Thoracic aorta (tissue), 2 donors: ENCODE measurements around the gene PFKL. TPM values are rescaled to one million over a fixed set of nuclear protein-coding genes. Genes with fewer than 3 reads are reported as not detected.

Experiments
- ATAC-seq: fragments of 150-250 bp; one replicate; pipeline ENCODE4 v1.8.0; 2017; ENCODE audit warnings: low read depth; ENCODE audit not compliant: insufficient number of reproducible peaks, low FRiP score
- DNase-seq: peaks from one replicate; pipeline ENCODE4 v3.0.0-alpha.2; 2020; ENCODE audit warnings: low spot score
- H3K27ac ChIP-seq, 2 donors: fragments of 200-600 bp; sonication (generic); 1 replicate in 1 of 2; 2 replicates in 1 of 2; pipeline ENCODE4 v1.5.1; 2016; ENCODE audit warnings: mild to moderate bottlenecking in 2 of 2, moderate library complexity in 2 of 2
- H3K27me3 ChIP-seq: fragments of 200-600 bp; sonication (generic); replicated peaks from 2 replicates; pipeline ENCODE4 v1.6.0; 2016; ENCODE audit warnings: mild to moderate bottlenecking; ENCODE audit not compliant: insufficient read depth
- H3K36me3 ChIP-seq: fragments of 200-600 bp; sonication (generic); one replicate; pipeline ENCODE4 v1.5.1; 2016
- H3K4me1 ChIP-seq, 2 donors: fragments of 200-600 bp; sonication (generic); 1 replicate in 1 of 2; 2 replicates in 1 of 2; pipeline versions ENCODE4 v1.5.1 to v1.6.0; 2016; ENCODE audit warnings: low read depth in 2 of 2, mild to moderate bottlenecking in 1 of 2; ENCODE audit not compliant: control insufficient read depth in 1 of 2
- H3K4me3 ChIP-seq: fragments of 200-600 bp; sonication (generic); 2 replicates; pipeline ENCODE4 v1.5.1; 2016; ENCODE audit warnings: mild to moderate bottlenecking
- H3K9me3 ChIP-seq: fragments of 200-600 bp; sonication (generic); 2 replicates; pipeline ENCODE4 v1.5.1; 2016
- total RNA-seq, 2 donors: library from RNA; depleted of rRNA; stranded (reverse); fragments of >200 nt; gene quantifications; one replicate each; pipeline versions ENCODE4 v1.1.0 to v1.2.3, GENCODE V29; 2016
- TF ChIP-seq, protein P1 (sequence below): fragments of 200-600 bp; sonication (generic); IDR thresholded peaks from one replicate; pipeline ENCODE4 v1.5.1; 2019; ENCODE audit warnings: antibody characterized with exemption

Gene PFKL
- total RNA-seq, 2 donors from 2014 or later, result 91.0 to 119 TPM

- H3K27ac ChIP-seq, result no peak overlapping the region
- no peak overlapping the region for H3K4me3 ChIP-seq
- ATAC-seq, result no peak
- no peaks in the 10 kb centered on the region for H3K27me3 ChIP-seq
- no peaks in the 10 kb centered on the region for H3K4me1 ChIP-seq
- TF ChIP-seq, protein P1, sequence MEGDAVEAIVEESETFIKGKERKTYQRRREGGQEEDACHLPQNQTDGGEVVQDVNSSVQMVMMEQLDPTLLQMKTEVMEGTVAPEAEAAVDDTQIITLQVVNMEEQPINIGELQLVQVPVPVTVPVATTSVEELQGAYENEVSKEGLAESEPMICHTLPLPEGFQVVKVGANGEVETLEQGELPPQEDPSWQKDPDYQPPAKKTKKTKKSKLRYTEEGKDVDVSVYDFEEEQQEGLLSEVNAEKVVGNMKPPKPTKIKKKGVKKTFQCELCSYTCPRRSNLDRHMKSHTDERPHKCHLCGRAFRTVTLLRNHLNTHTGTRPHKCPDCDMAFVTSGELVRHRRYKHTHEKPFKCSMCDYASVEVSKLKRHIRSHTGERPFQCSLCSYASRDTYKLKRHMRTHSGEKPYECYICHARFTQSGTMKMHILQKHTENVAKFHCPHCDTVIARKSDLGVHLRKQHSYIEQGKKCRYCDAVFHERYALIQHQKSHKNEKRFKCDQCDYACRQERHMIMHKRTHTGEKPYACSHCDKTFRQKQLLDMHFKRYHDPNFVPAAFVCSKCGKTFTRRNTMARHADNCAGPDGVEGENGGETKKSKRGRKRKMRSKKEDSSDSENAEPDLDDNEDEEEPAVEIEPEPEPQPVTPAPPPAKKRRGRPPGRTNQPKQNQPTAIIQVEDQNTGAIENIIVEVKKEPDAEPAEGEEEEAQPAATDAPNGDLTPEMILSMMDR, result no peak
- H3K9me3 ChIP-seq, result no peaks in the 10 kb centered on the region
- DNase-seq, result no peak
- no peaks in the 10 kb centered on the region for H3K36me3 ChIP-seq
Measured at GRCh38 chr21:44271558-44272283, 28.1 kb upstream of the PFKL start.

- H3K36me3 ChIP-seq, result no peaks in the 10 kb centered on the region
- H3K27ac ChIP-seq, result no peak overlapping the region
- H3K9me3 ChIP-seq, result no peaks in the 10 kb centered on the region
- H3K4me1 ChIP-seq, result no peaks in the 10 kb centered on the region
- no peak for DNase-seq
- no peak overlapping the region for H3K4me3 ChIP-seq
- no peaks in the 10 kb centered on the region for H3K27me3 ChIP-seq
- no peak for ATAC-seq
- TF ChIP-seq, protein P1, result no peak
Measured at GRCh38 chr21:44272284-44272858, 27.5 kb upstream of the PFKL start.

GRCh38 chr21:44273046-44273445, 26.8 kb upstream of the PFKL start:
- TF ChIP-seq, protein P1, result no peak
- Histone ChIP-seq H3K9me3 (no peaks in the 10 kb centered on the region), H3K4me3 (no peak overlapping the region), H3K27ac (no peak overlapping the region), H3K4me1 (no peaks in the 10 kb centered on the region), H3K36me3 (no peaks in the 10 kb centered on the region), H3K27me3 (no peaks in the 10 kb centered on the region)
- no peak for DNase-seq
- ATAC-seq, result no peak

DNA sequence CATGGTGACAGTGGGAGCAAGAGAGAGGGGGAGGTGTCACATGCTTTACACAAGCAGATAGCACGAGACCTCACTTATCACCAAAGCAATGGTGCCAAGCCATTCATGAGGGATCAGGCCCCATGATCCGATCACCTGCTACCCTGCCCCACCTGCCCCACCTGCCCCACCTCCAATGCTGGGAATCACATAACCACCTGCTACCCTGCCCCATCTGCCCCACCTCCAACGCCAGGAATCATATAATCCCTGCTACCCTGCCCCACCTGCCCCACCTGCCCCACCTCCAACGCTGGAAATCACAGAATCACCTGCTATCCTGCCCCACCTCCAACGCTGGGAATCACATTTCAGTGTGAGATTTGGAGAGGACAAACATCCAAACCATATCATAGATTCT, 24.8 kb upstream of the PFKL start:
- no peak for DNase-seq
- H3K4me1 ChIP-seq, result no peaks in the 10 kb centered on the region
- TF ChIP-seq, protein P1, result no peak
- no peaks in the 10 kb centered on the region for H3K9me3 ChIP-seq
- H3K4me3 ChIP-seq, result no peak overlapping the region
- no peak for ATAC-seq
- no peak overlapping the region for H3K27ac ChIP-seq
- no peaks in the 10 kb centered on the region for H3K27me3 ChIP-seq
- H3K36me3 ChIP-seq, result no peaks in the 10 kb centered on the region

- DNase-seq, result no peak
- TF ChIP-seq, protein P1, result no peak
- Histone ChIP-seq H3K36me3 (no peaks in the 10 kb centered on the region), H3K27ac (no peak overlapping the region), H3K9me3 (no peaks in the 10 kb centered on the region), H3K27me3 (no peaks in the 10 kb centered on the region), H3K4me1 (no peaks in the 10 kb centered on the region), H3K4me3 (no peak overlapping the region)
- ATAC-seq, result no peak
Measured at GRCh38 chr21:44279354-44280260, 20.2 kb upstream of the PFKL start.
